ENCODE results near the gene BTBD16. TPM values are rescaled to one million over a fixed set of nuclear protein-coding genes. Genes with fewer than 3 reads are reported as not detected.

The BTBD16 gene
- polyA plus RNA-seq, 1 donor from 2014 or later: not detected

GRCh38 chr10:122361046-122361445 is 90.0 kb downstream of the BTBD16 start:
- Mint-ChIP-seq H3K27ac (no peak overlapping the region), H3K4me3 (no peak overlapping the region), H3K36me3 (no peaks in the 10 kb centered on the region), H3K9me3 (peaks cover 5 to 9% (median 8%) of the 10 kb centered on the region in 3 donors), H3K4me1 (no peaks in the 10 kb centered on the region), H3K27me3 (peaks cover 7% of the 10 kb centered on the region)

- H3K4me3 Mint-ChIP-seq: no peak overlapping the region
- peaks cover 16% of the 10 kb centered on the region for H3K27me3 Mint-ChIP-seq
- H3K27ac Mint-ChIP-seq: no peak overlapping the region
- no peaks in the 10 kb centered on the region for H3K4me1 Mint-ChIP-seq
- peaks cover 5% of the 10 kb centered on the region for H3K36me3 Mint-ChIP-seq
- peaks cover 5 to 9% (median 8%) of the 10 kb centered on the region in 3 donors for H3K9me3 Mint-ChIP-seq
Observed at GRCh38 chr10:122362031-122362592, 91.0 kb downstream of the BTBD16 start.

- Mint-ChIP-seq H3K4me3 (no peak overlapping the region), H3K36me3 (peaks cover 5% of the 10 kb centered on the region), H3K4me1 (no peaks in the 10 kb centered on the region), H3K27me3 (peaks cover 19% of the 10 kb centered on the region), H3K9me3 (peaks cover 5 to 13% (median 5%) of the 10 kb centered on the region in 3 donors), H3K27ac (no peak overlapping the region)
Observed at GRCh38 chr10:122362621-122363020, 91.5 kb downstream of the BTBD16 start.

DNA sequence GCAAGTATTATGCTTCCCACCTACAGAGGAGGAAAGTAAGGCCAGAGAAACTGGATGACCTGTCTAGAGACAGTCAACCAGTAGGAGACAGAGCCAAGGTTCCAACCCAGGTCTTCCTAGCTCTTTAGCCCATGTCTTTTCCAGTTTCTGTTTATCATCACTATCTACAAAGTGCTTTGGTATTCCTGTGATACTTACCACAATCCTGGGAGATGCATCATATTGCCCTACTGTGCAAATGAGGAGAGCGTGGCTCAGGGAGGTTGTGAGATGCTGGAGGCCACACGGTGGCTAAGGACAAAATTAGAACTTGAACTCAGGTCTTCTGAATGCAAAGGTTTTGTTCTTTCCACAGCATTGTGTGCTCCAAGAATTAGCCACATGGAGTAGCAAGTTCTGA is 92.2 kb downstream of the BTBD16 start:
- Mint-ChIP-seq H3K36me3 (peaks cover 5% of the 10 kb centered on the region), H3K27ac (no peak overlapping the region), H3K4me1 (no peaks in the 10 kb centered on the region), H3K4me3 (no peak overlapping the region), H3K9me3 (peaks cover 2 to 15% (median 5%) of the 10 kb centered on the region in 3 donors), H3K27me3 (peaks cover 19% of the 10 kb centered on the region)

- Mint-ChIP-seq H3K27me3 (peaks cover 20% of the 10 kb centered on the region), H3K9me3 (peaks cover 2 to 9% (median 3%) of the 10 kb centered on the region in 3 donors), H3K4me3 (no peak overlapping the region), H3K4me1 (no peaks in the 10 kb centered on the region), H3K36me3 (peaks cover 5% of the 10 kb centered on the region), H3K27ac (no peak overlapping the region)
Observed at GRCh38 chr10:122363722-122364463, 92.8 kb downstream of the BTBD16 start.

DNA sequence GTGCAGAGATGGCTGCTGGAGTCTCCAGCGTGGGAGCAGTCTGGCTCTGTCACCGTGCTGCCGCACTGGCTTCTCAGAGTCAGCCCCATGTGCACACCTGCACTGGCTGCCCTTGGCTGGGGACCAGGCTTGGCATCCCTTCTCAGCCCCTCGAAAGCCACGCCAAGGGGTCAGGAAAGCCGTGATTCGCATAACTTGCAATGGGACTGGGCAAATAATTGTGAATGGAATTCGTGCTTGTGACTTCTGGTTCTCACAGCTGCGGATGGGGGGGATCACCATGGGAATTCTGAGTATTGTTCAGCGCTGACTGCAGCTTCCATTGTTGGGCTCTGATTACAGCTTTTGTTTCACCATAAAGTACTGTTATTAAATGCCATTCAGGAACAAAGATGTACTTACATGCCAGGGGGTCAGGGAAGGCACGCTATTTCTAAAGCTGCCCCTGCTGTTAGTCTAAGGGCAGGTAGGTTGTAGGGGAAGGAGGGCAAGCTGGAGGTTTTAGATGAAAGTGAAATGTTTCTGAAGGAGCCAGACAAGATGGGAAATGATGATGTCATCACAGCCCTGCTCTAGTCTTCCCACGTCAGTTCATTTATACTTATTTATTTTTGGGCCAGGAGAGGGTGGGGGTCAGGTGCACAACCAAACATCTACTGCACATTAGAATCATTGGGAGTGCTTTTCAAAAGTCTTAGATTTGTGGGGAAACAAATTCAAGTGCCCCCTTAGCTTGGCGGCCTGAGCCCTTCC is 97.6 kb downstream of the BTBD16 start:
- H3K27me3 Mint-ChIP-seq: peaks cover 47% of the 10 kb centered on the region
- H3K9me3 Mint-ChIP-seq: peaks cover 0 to 8% (median 2%) of the 10 kb centered on the region in 3 donors
- peaks cover 5% of the 10 kb centered on the region for H3K36me3 Mint-ChIP-seq
- H3K4me1 Mint-ChIP-seq: peaks cover 0 to 7% (median 0%) of the 10 kb centered on the region in 3 donors
- no peak overlapping the region for H3K4me3 Mint-ChIP-seq
- H3K27ac Mint-ChIP-seq: peak overlapping the region in 1 of 3 donors; percentile 39

- no peaks in the 10 kb centered on the region for H3K9me3 Mint-ChIP-seq
- H3K4me3 Mint-ChIP-seq: peak overlapping the region in 2 of 4 donors; percentile 49 to 94
- H3K27ac Mint-ChIP-seq: peak overlapping the region in 1 of 3 donors; percentile 81
- peaks cover 34% of the 10 kb centered on the region for H3K27me3 Mint-ChIP-seq
- no peaks in the 10 kb centered on the region for H3K36me3 Mint-ChIP-seq
- H3K4me1 Mint-ChIP-seq: peaks cover 8 to 20% (median 13%) of the 10 kb centered on the region in 3 donors
Observed at GRCh38 chr10:122373108-122373507, 102.0 kb downstream of the BTBD16 start.

GRCh38 chr10:122373721-122374120 is 102.6 kb downstream of the BTBD16 start:
- Mint-ChIP-seq H3K27me3 (peaks cover 31% of the 10 kb centered on the region), H3K27ac (peak overlapping the region in 2 of 3 donors; percentile 81 to 84), H3K4me1 (peaks cover 8 to 20% (median 13%) of the 10 kb centered on the region in 3 donors), H3K9me3 (no peaks in the 10 kb centered on the region), H3K4me3 (peak overlapping the region; percentile 77 to 94 (median 88)), H3K36me3 (no peaks in the 10 kb centered on the region)

DNA sequence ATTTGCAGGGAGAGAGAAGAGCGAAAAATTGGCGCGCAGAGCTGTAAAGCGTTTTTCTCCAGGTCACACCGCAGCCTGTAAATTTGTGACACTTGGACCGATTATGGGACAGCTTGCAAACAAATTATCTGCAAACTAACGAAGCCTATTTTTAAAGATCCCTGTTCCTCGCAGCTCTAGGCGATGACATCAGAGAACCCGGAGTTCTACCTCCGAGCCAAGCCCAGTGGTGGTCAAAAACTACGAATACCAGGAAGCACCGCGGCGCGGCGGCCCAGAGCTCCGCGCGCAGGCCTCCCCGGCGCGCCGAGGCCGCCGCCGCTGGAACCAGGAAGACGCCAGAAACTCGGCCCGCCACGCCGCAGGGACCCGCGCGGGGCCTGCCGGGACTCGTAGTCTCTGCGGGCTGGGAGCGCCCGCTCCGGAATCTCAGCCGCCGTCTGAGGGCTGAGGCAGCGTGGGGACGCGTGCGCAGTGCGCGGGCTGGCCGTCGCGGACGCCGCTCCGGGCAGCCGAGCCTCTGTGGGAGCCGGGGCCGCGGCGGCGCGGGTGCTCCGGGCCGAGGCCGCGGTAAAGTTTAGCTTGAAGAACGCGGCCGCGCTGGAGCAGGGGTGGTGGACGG is 103.3 kb downstream of the BTBD16 start, which contains the start of gene PLEKHA1:
PLEKHA1 (plus strand) TSS at position 472 of the 622 bp plus-strand sequence. CDS start 18,493 bp downstream, outside the sequence.
- Mint-ChIP-seq H3K9me3 (no peaks in the 10 kb centered on the region), H3K4me1 (peaks cover 8 to 20% (median 15%) of the 10 kb centered on the region in 3 donors), H3K27me3 (peaks cover 31% of the 10 kb centered on the region), H3K36me3 (no peaks in the 10 kb centered on the region), H3K4me3 (peak within 1 kb of the TSS; percentile 92 to 97 (median 95)), H3K27ac (peak within 1 kb of the TSS; percentile 82 to 96 (median 90))

GRCh38 chr10:122374859-122375678 is 104.0 kb downstream of the BTBD16 start:
- Mint-ChIP-seq H3K36me3 (peaks cover 2% of the 10 kb centered on the region), H3K4me3 (peak overlapping the region; percentile 92 to 97 (median 95)), H3K9me3 (no peaks in the 10 kb centered on the region), H3K27ac (peak overlapping the region; percentile 82 to 96 (median 90)), H3K4me1 (peaks cover 8 to 20% (median 17%) of the 10 kb centered on the region in 3 donors), H3K27me3 (peaks cover 32% of the 10 kb centered on the region)

- Mint-ChIP-seq H3K27me3 (peaks cover 26% of the 10 kb centered on the region), H3K9me3 (peaks cover 0 to 3% (median 0%) of the 10 kb centered on the region in 3 donors), H3K36me3 (peaks cover 2% of the 10 kb centered on the region), H3K27ac (peak overlapping the region; percentile 82 to 96 (median 90)), H3K4me1 (peaks cover 8 to 20% (median 19%) of the 10 kb centered on the region in 3 donors), H3K4me3 (peak overlapping the region; percentile 92 to 97 (median 95))
Observed at GRCh38 chr10:122375679-122376160, 104.6 kb downstream of the BTBD16 start.

- H3K9me3 Mint-ChIP-seq: peaks cover 0 to 3% (median 0%) of the 10 kb centered on the region in 3 donors
- H3K4me1 Mint-ChIP-seq: peaks cover 8 to 23% (median 19%) of the 10 kb centered on the region in 3 donors
- peaks cover 19% of the 10 kb centered on the region for H3K27me3 Mint-ChIP-seq
- H3K4me3 Mint-ChIP-seq: peak overlapping the region in 2 of 4 donors; percentile 7
- H3K27ac Mint-ChIP-seq: peak overlapping the region in 1 of 3 donors; percentile 82
- peaks cover 2% of the 10 kb centered on the region for H3K36me3 Mint-ChIP-seq
Observed at GRCh38 chr10:122376364-122376961, 105.4 kb downstream of the BTBD16 start.

DNA sequence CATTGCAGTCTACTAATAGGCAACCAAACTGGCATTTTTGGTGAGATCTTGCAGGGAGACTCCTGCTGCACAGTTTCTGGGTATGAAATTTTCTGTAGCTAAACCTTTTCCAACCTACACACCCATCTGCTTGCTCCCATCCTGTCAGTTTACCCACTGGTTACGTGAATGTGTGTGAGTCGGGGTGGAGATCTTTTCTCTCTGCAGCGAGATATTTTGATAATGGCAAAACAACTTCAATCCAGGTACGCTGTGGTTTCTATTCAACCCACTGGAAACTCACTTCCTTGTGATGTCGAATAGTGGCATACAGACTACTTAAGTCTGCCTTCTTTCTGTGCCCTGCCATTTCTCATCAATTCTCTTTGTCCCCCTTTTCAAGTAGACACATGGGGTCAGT is 107.9 kb downstream of the BTBD16 start:
- peak overlapping the region in 1 of 3 donors; percentile 73 for H3K27ac Mint-ChIP-seq
- no peak overlapping the region for H3K4me3 Mint-ChIP-seq
- H3K27me3 Mint-ChIP-seq: peaks cover 2% of the 10 kb centered on the region
- peaks cover 0 to 3% (median 0%) of the 10 kb centered on the region in 3 donors for H3K9me3 Mint-ChIP-seq
- H3K4me1 Mint-ChIP-seq: peaks cover 8 to 19% (median 13%) of the 10 kb centered on the region in 3 donors
- H3K36me3 Mint-ChIP-seq: peaks cover 2% of the 10 kb centered on the region

All from IgD-negative memory B cell (primary cell).